NCI-H1417 (cell line): ENCODE results near the gene ADAMTS19.
"Not testable (repeated sequence)": the region's sequence is repeated elsewhere in the genome, so short reads cannot be mapped to it uniquely, and the experiment has no call there.

Experiments used
- DNase-seq, 3 experiments: peaks; one replicate each; lab custom pipeline; 2025; lab: John Stamatoyannopoulos, UW

Gene ADAMTS19, protein sequence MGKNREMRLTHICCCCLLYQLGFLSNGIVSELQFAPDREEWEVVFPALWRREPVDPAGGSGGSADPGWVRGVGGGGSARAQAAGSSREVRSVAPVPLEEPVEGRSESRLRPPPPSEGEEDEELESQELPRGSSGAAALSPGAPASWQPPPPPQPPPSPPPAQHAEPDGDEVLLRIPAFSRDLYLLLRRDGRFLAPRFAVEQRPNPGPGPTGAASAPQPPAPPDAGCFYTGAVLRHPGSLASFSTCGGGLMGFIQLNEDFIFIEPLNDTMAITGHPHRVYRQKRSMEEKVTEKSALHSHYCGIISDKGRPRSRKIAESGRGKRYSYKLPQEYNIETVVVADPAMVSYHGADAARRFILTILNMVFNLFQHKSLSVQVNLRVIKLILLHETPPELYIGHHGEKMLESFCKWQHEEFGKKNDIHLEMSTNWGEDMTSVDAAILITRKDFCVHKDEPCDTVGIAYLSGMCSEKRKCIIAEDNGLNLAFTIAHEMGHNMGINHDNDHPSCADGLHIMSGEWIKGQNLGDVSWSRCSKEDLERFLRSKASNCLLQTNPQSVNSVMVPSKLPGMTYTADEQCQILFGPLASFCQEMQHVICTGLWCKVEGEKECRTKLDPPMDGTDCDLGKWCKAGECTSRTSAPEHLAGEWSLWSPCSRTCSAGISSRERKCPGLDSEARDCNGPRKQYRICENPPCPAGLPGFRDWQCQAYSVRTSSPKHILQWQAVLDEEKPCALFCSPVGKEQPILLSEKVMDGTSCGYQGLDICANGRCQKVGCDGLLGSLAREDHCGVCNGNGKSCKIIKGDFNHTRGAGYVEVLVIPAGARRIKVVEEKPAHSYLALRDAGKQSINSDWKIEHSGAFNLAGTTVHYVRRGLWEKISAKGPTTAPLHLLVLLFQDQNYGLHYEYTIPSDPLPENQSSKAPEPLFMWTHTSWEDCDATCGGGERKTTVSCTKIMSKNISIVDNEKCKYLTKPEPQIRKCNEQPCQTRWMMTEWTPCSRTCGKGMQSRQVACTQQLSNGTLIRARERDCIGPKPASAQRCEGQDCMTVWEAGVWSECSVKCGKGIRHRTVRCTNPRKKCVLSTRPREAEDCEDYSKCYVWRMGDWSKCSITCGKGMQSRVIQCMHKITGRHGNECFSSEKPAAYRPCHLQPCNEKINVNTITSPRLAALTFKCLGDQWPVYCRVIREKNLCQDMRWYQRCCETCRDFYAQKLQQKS

GRCh38 chr5:129459777-129460671 is at the start of gene ADAMTS19:
Gene ADAMTS19 (plus strand): TSS chr5:129460298. CDS start chr5:129460392, 94 bp downstream.
- DNase-seq = peak; percentile 15 to 52 (median 32)

DNA sequence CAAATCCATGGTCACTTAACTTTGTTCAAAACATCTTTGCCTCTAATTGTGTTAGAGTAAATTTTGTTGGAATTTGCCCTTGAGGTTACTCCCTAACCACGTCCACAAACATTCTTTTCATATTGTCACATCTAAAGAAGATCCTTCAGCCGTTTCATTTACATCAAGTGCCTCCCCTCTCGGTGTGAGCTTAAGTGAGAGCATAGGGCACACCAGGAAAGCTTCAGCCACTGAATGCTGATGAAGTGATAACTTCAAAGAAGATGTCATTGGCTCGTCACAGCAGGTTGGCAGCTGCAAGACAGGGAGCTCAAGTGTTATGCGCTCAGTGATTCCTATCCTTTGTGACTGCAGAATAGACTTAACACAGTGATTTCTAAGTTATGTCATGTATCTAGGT is 49.6 kb upstream of the ADAMTS19 start:
- peak in 1 of 3 experiments; percentile 26 for DNase-seq

- DNase-seq = no peak
Observed at GRCh38 chr5:129412721-129413120, 47.4 kb upstream of the ADAMTS19 start.

- DNase-seq = no peak
Observed at GRCh38 chr5:129413570-129413969, 46.5 kb upstream of the ADAMTS19 start.

DNA sequence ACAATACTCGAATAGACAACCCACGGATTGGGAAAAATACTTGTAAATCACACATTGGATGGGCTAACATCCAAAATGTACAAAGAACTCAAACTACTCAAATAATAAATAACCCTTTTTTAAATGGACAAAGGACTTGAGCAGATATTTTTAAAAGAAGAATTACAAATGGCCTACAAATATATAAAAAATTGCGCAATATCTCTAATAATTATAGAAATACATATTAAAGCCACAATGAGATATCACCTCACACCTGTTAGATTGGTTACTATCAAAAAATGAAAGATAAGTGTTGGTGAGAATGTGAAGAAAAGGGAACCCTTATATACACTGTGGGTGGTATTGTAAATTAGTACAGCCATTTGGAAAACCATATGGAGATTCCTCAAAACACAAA is 40.8 kb upstream of the ADAMTS19 start:
- DNase-seq = no peak

DNA sequence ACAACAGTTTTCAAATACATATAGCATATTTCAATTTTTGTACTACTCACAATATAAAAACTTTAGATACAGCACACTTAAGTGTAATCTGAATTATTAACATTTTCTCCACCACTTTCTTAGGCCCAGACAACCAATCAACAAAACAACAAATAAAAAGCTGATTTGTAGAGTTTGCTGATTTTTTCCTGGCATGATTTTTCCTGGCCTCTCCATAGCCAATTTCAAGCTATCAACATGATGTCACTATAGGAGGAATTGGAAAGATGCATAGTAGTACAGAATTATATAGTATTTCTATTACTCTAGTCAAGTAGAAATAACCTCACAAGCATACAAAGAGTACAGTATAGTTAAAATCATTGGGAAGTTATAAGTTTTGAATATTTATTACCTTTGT is 35.1 kb upstream of the ADAMTS19 start:
- no peak for DNase-seq

- no peak for DNase-seq
Observed at GRCh38 chr5:129426071-129426470, 34.0 kb upstream of the ADAMTS19 start.

DNA sequence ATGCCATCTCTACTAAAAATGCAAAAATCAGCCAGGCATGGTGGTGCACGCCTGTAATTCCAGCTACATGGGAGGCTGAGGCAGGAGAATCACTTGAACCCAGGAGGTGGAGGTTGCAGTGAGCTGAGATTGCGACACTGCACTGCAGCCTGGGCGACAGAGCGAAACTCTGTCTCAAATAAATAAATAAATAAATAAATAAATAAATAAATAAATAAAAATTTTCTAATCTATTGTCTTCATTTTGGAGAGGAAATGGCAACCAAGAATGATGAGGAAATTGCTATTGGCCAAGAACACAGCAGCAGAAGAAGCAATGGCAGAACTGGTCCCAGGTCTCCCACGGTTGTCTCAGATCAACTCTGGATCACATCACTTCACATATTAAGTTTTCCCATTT is 31.5 kb upstream of the ADAMTS19 start:
- DNase-seq = not testable (repeated sequence)

GRCh38 chr5:129431406-129431805 is 28.7 kb upstream of the ADAMTS19 start:
- DNase-seq = no peak

- DNase-seq = no peak
Observed at GRCh38 chr5:129438322-129438721, 21.8 kb upstream of the ADAMTS19 start.

DNA sequence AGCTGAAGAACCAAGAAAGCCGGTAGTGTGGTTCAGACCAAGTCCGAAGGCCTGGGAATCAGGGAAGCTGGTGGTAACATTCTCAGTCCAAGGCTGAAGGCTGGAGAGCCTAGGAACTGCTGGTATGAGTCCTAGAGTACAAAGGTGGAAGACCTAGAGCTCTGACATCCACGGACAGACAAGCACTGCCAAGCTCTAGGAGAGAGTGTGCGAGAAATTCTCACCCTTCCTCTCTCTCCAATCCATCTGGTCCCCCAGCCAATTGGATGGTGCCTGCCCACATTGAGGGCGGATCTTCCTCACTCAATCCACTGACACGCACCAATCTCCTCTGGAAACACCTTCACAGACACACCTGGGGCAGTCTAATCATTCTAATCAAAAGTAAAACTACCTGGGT is 19.7 kb upstream of the ADAMTS19 start:
- no peak for DNase-seq

- DNase-seq = no peak
Observed at GRCh38 chr5:129441096-129441495, 19.0 kb upstream of the ADAMTS19 start.

GRCh38 chr5:129445379-129445778 is 14.7 kb upstream of the ADAMTS19 start:
- no peak for DNase-seq

- DNase-seq = no peak
Observed at GRCh38 chr5:129447968-129448367, 12.1 kb upstream of the ADAMTS19 start.

DNA sequence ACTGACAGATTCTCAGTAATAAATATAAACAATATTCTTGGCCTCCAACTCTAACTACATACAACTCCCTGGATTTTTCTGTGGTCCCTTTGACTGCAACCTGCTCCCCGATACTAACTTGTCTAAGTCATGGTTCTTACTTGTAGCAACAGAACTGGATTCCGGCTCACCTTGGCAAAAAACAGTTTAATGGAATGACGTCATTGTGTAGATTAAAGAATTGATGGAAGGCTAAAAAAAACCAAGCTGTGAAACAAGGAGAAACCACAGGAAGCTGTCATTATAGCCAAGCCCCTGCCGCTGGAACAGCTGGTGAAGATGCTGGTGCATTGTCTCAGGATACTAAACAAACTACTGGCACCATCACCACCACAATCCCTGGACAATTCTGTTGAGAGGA is 11.4 kb upstream of the ADAMTS19 start:
- peak in 1 of 3 experiments; percentile 9 for DNase-seq

DNA sequence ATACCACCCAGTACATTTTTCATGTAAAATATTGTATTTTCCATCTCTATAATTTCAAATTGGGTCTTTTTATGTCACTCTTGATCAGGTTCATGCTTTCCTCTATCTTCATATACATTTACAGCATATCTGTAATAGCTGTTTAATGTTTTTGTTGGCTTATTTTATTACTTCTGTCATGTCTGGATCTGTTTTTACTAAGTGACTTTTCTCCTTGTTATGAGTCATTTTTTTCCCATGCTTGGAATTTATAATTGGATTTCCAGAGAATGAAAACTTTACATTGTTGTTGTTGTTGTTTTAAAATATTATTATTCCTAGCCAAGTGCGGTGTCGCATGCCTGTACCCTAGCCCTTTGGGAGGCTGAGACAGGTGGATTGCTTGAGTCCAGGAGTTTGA is 5.6 kb upstream of the ADAMTS19 start:
- DNase-seq = no peak

DNA sequence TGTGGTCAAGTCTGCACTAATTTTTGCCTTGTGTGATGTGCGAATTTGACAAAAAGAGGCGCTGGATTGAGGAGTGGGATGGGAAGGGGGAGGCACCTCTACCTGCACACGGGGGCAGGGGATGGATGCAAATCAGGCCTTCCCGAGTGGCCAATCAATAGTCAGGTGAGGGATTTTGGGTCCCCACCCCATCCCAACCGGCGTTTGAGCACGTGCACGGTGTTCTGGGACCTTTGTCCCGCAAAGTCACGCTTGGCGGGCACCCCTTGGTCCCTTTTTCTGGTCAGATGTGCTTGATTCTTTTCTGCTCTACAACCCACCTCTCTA is 685 bp upstream of the ADAMTS19 start:
- no peak for DNase-seq

DNA sequence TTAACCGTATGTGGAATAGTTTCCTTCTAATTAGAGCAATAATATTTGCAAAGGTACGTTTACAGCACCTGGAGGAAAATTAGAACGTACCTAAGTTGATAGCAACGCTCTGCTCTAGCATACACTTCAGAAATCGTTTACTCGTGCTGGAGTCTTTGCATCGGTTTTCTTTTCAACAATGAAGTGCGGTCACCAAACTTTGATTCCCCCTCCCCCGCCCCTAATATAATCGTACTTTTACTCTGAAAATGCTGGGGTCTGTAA is 506 bp downstream of the ADAMTS19 start:
- peak in 1 of 3 experiments; percentile 34 for DNase-seq

- DNase-seq = peak; percentile 11 to 71 (median 66)
Observed at GRCh38 chr5:129460936-129461710, 1.0 kb downstream of the ADAMTS19 start.

DNA sequence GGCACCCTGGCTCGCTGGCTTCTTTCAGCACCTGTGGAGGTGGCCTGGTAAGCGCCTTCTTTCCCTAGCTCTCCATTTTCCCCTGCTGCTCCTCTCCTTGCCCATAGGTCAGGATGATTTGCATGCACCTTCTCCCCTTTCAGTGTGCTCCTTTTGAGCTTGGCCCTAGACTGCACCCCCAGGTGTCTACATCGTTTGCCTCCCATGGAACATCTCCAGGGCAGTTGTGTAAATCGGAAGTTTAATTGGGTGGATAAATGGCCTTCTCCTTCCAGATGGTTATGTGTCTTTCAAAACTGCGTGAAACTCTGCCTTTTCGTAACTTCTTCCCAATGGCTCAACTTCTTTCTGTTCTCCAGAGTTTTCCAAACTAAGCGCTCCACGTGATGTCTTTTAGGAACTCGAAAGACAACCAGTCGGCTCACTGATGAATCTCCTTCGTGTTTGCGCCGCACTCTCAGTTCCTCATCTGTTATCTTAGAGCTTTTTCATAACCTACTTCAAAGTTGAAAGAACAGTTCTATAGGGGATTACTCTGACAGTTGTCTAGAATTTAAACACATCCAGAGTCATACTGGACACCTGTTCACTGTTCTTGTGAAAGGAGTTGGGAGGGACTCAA is 1.7 kb downstream of the ADAMTS19 start:
- no peak for DNase-seq
